ENCODE results near the gene IRGC.

DNA sequence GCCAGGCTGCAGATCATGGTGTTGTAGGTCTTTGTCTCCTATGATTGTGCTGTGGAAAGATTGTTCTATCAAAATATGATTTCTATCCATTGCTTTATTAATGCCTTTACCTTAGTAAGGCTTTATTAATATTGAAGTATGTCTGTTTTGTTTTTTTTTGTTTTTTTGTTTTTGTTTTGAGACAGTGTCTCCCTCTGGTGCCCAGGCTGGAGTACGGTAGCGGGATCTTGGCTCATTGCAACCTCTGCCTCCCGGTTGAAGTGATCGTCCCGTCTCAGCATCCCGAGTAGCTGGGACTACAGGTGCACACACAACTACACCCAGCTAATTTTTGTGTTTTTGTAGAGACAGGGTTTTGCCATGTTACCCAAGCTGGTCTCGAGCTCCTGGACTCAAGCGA is 7.7 kb downstream of the IRGC start:
- TF ChIP-seq CTCF (IDR thresholded peaks at IDR 0.05; ENCODE audit: extremely low read depth in 1 of 2, insufficient read depth in 1 of 2, low read depth in 1 of 2, low read length in 2 of 2) (no peak), POLR2A (IDR thresholded peaks at IDR 0.05; ENCODE audit: low read depth, low read length) (no peak), GATA2 (IDR thresholded peaks at IDR 0.05; ENCODE audit: insufficient read depth, insufficient read length, low read depth, low read length) (no peak), EZH2 (IDR thresholded peaks at IDR 0.05; ENCODE audit: borderline replicate concordance, low read depth, low read length, severe bottlenecking) (no peak), MAX (IDR thresholded peaks at IDR 0.05; ENCODE audit: insufficient read depth, insufficient read length) (no peak), POLR2AphosphoS5 (IDR thresholded peaks at IDR 0.05; ENCODE audit: insufficient read depth, low read depth, low read length) (no peak), JUN (IDR thresholded peaks at IDR 0.05; ENCODE audit: borderline replicate concordance, insufficient read depth, insufficient read length, low read depth) (no peak), FOS (IDR thresholded peaks at IDR 0.05; ENCODE audit: borderline replicate concordance, insufficient read depth, low read length) (no peak), MYC (IDR thresholded peaks at IDR 0.05; ENCODE audit: low read depth, low read length) (no peak)

Data from endothelial cell of umbilical vein (primary cell).